BLaER1 (cell line): Measurements from ENCODE around the gene SND1.

ENCODE experiments used
- H3K27ac ChIP-seq: shearing (Covaris generic); formaldehyde crosslinking; 2 replicates; pipeline ENCODE4 v1.8.1; 2022
- H3K27me3 ChIP-seq: shearing (Covaris generic); formaldehyde crosslinking; 2 replicates; pipeline ENCODE4 v1.8.1; 2022
- H3K36me3 ChIP-seq: shearing (Covaris generic); formaldehyde crosslinking; 2 replicates; pipeline ENCODE4 v1.8.1; 2022
- H3K4me1 ChIP-seq: shearing (Covaris generic); formaldehyde crosslinking; 2 replicates; pipeline ENCODE4 v1.8.1; 2022
- H3K4me2 ChIP-seq: shearing (Covaris generic); formaldehyde crosslinking; 2 replicates; pipeline ENCODE4 v1.8.1; 2022
- H3K4me3 ChIP-seq: shearing (Covaris generic); formaldehyde crosslinking; 2 replicates; pipeline ENCODE4 v1.8.1; 2022
- H3K9ac ChIP-seq: shearing (Covaris generic); formaldehyde crosslinking; 2 replicates; pipeline ENCODE4 v1.8.1; 2022
- H3K9me3 ChIP-seq: shearing (Covaris generic); formaldehyde crosslinking; 2 replicates; pipeline ENCODE4 v1.8.1; 2022
- H4K20me1 ChIP-seq: shearing (Covaris generic); formaldehyde crosslinking; 2 replicates; pipeline ENCODE4 v1.8.1; 2022
- Cebpa-rat ChIP-seq: shearing (Covaris generic); IDR thresholded peaks from 2 replicates; pipeline ENCODE4 v1.8.1; 2022

Gene SND1

DNA sequence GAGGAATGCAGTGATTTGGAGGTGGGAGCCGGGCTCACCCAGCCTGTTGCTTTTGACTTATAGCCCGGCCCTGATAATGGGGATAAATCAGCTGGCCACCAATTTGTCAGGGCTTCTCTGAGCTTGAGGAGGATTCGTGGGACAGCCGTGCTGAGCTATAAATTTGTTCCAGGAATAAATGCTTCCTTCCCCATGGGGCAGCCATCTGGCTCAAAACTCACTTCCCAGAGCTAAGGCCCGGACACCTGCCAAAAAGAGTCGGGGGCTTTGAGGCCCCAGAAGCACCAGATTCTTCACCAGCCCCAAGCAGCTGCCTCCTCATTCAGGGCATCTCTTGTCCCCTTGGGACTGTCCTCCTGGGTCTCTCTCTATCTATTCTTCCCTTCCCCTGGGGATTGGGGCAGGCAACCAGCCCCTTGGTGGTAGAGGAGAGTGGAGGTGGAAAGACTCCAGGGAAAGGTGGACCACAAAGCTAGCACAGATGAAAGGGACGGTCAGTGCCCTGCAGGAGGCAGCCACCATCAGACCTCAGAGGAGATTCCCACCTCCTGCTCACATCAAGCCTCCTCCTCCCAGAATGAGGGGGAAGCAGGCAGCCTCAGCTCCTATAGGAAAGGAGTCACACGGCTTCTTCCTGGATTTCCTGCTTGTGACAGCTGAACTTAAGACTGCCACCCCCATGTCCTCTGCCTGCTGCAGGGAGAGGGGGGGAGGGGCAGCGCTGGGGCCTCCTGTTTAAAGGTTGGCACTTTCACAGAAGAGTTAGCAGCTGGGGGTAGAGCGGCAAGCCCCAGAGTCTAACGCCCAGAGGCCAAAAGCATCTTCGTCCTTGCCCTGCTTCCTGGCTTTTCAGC, 423.5 kb downstream of the SND1 start:
- Histone ChIP-seq H3K27me3 (no peaks in the 10 kb centered on the region), H4K20me1 (peaks cover 33% of the 10 kb centered on the region), H3K4me1 (peaks cover 63% of the 10 kb centered on the region), H3K36me3 (peaks cover 50% of the 10 kb centered on the region), H3K4me2 (peak overlapping the region; percentile 81), H3K4me3 (no peak overlapping the region), H3K27ac (peak overlapping the region; percentile 52), H3K9ac (peak overlapping the region; percentile 12; the same call in 1 of the 2 replicates), H3K9me3 (no peaks in the 10 kb centered on the region)
- TF ChIP-seq Cebpa-rat: no peak

DNA sequence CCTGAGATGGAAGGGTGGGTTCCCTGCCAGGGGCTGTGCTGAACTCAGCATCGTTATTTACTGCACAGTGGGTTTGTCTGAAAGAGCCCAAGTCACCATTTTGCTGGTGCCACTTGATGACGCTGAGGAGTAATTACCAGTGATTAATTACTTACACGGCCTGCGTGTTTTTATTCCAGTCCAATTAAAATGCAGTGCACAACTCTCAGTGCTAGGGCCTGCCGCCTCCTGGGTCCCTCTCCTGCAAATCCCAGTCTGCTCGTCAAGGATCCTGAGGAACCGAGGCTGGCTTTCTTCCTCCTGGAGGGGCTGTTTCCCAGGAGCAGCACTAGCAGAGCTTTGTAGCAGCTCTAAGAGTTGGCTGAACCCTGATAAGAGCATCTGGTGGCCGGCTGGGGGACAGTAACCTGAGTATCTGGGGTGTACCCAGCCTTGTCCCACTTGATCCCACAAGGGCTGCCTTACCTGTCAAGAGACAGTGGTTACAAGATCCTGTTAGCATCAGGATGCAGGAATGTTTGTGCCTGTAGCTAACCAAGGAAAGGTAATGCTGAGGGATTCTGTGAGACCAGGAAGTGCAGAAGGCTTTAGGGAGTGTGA, 424.3 kb downstream of the SND1 start:
- Histone ChIP-seq H3K27me3 (no peaks in the 10 kb centered on the region), H3K4me2 (peak overlapping the region; percentile 81), H3K4me1 (peaks cover 72% of the 10 kb centered on the region), H3K27ac (peak overlapping the region; percentile 31), H3K9ac (no peak overlapping the region; the same call in 1 of the 2 replicates), H4K20me1 (peaks cover 33% of the 10 kb centered on the region), H3K36me3 (peaks cover 58% of the 10 kb centered on the region), H3K4me3 (no peak overlapping the region), H3K9me3 (no peaks in the 10 kb centered on the region)
- TF ChIP-seq Cebpa-rat: no peak

DNA sequence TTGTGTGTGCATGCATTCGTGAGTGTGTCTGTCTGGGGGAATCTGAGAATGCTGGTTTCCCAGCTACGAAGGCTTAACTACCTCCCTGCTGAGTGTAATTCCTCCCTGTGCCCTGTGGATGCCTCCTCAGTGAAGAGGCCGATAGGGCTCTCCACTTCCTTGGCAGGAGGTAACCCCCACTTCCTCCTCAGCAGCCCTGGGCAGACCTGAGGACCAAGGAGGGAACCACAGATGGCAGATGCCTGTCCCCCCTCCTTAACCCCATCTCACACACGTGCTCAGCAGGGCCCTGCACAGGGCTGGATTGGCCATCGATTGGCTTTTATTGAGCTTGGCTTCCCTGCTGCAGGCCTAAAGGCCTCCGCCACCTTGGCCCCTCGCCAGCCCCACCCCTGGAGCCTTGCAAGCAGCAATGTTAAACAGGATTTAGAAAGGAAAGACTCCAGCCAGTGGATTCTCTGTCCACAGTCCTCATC, 424.8 kb downstream of the SND1 start:
- no peak overlapping the region for H3K4me3 ChIP-seq
- TF ChIP-seq Cebpa-rat: no peak
- H3K27ac ChIP-seq: peak overlapping the region; percentile 31
- H4K20me1 ChIP-seq: peaks cover 36% of the 10 kb centered on the region
- H3K4me1 ChIP-seq: peaks cover 77% of the 10 kb centered on the region
- H3K27me3 ChIP-seq: no peaks in the 10 kb centered on the region
- H3K36me3 ChIP-seq: peaks cover 59% of the 10 kb centered on the region
- H3K9ac ChIP-seq: no peak overlapping the region
- H3K9me3 ChIP-seq: no peaks in the 10 kb centered on the region
- H3K4me2 ChIP-seq: peak overlapping the region; percentile 81

DNA sequence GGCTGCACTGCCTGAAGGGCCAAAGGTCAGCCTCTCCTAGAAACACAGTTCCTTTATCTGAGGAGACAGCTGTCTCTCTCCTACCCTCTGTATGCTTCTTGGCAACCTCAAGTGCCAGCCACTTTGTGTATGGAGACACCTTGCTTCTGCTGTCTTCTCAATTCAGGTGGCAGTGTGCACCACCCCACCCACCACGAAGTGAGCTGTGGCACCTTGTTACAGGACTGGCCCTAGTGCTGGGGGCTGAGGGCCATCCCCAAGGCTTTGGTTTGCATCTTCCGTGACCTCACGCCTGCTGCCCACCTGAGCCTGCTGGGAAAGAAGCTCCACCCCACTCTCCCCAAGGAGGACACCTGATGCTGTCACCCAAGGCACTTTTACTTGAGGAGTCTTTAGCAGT, 426.3 kb downstream of the SND1 start:
- Histone ChIP-seq H3K27me3 (no peaks in the 10 kb centered on the region), H3K9ac (no peak overlapping the region), H3K36me3 (peaks cover 62% of the 10 kb centered on the region), H3K4me2 (no peak overlapping the region), H3K27ac (no peak overlapping the region), H4K20me1 (peaks cover 50% of the 10 kb centered on the region), H3K4me3 (no peak overlapping the region), H3K9me3 (no peaks in the 10 kb centered on the region), H3K4me1 (peaks cover 83% of the 10 kb centered on the region)
- TF ChIP-seq Cebpa-rat: no peak

DNA sequence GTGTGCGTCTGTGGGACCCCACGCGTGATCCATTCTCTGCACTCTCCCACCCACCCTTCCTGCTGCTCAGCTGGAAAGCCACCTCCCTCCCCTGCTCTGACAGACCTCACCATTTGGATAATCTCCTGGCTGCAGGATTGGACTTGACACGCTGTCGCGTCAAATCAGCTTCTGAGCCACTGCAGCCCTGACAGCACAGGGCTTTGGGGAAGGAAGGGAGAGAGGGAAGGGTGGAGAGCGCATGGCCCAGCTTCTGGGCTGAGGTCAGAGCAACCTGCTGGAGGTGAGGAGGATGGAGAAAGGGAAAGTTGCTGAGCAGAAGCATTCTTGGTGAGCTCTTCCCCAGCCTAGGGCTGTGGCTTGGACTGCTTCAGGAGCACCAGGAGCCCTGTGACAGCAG, 428.2 kb downstream of the SND1 start:
- Histone ChIP-seq H3K36me3 (peaks cover 80% of the 10 kb centered on the region), H3K4me2 (no peak overlapping the region), H3K4me1 (peaks cover 72% of the 10 kb centered on the region), H3K9me3 (no peaks in the 10 kb centered on the region), H3K9ac (no peak overlapping the region), H3K27me3 (no peaks in the 10 kb centered on the region), H3K27ac (no peak overlapping the region), H3K4me3 (no peak overlapping the region), H4K20me1 (peaks cover 39% of the 10 kb centered on the region)
- TF ChIP-seq Cebpa-rat: no peak

DNA sequence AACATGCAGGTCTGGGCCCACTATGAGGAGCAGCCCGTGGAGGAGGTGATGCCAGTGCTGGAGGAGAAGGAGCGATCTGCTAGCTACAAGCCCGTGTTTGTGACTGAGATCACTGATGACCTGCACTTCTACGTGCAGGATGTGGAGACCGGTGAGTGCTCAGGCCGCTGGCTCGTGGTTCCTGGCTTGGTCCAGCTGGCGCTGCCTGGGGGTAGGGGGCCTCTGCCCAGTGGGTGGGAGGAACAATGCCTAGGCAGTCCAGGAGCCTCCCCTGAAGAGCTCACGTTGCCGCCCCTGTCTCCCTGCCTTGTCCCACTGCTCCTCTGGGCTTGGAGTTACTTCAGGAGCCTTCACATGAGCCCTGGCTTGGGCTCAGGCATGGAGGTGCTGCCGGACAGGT, 429.4 kb downstream of the SND1 start:
- peak overlapping the region; percentile 89 for H3K4me2 ChIP-seq
- H3K4me1 ChIP-seq: peaks cover 60% of the 10 kb centered on the region
- no peaks in the 10 kb centered on the region for H3K9me3 ChIP-seq
- peak overlapping the region; percentile 68 for H3K27ac ChIP-seq
- H3K9ac ChIP-seq: 0 out of 2 replicates have a peak overlapping the region, but pooled peaks have one; percentile 21
- no peak for TF ChIP-seq Cebpa-rat
- no peaks in the 10 kb centered on the region for H3K27me3 ChIP-seq
- H4K20me1 ChIP-seq: peaks cover 27% of the 10 kb centered on the region
- H3K36me3 ChIP-seq: peaks cover 92% of the 10 kb centered on the region
- no peak overlapping the region for H3K4me3 ChIP-seq

DNA sequence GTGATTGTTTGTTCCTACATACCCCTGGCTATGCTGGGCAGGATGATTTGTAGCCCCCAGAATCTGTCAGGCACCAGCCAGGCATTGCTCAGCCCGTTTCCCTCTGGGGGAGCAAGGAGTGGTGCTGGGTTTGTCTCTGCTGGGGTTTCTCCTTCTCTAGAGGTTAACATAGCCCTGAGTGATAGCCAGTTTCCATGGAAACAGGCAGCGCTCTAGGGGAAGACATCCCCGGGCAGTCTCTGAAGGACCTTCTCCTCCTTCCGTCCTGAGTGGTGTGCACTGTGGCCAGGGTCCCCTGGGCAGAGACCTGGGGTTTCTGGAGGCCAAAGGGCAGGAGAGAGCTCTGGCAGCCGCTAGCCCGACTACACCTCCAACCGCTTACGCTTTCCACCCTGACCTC, 429.8 kb downstream of the SND1 start:
- Histone ChIP-seq H3K4me3 (no peak overlapping the region), H3K27me3 (no peaks in the 10 kb centered on the region), H4K20me1 (peaks cover 25% of the 10 kb centered on the region), H3K4me1 (peaks cover 56% of the 10 kb centered on the region), H3K4me2 (peak overlapping the region; percentile 89), H3K9me3 (no peaks in the 10 kb centered on the region), H3K9ac (peak overlapping the region; percentile 45; the same call in 1 of the 2 replicates), H3K36me3 (peaks cover 92% of the 10 kb centered on the region), H3K27ac (peak overlapping the region; percentile 68)
- no peak for TF ChIP-seq Cebpa-rat

DNA sequence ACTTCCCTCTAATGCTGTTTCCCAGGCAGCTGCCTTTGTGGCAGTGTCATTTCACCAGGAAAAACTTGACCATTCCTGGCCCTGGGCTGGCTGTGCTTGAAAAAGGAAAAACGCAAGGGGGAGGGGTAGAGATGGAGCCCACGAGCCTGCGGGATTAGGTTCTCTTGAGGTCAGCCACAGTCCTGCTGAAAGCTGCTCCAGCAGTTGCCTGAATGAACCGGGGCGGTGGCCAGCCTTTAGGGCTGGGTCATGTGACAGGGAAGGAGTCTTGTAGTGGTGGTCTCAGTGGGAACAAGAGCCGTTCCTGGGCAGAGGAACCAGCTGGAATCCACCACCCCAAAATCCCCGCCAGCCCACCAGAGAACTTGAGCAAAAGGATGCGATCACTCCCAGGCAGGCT, 430.4 kb downstream of the SND1 start:
- Histone ChIP-seq H3K9me3 (no peaks in the 10 kb centered on the region), H3K4me2 (peak overlapping the region; percentile 89), H3K9ac (peak overlapping the region; percentile 45; the same call in 1 of the 2 replicates), H3K27ac (peak overlapping the region; percentile 68), H3K4me3 (no peak overlapping the region), H3K27me3 (no peaks in the 10 kb centered on the region), H4K20me1 (peaks cover 25% of the 10 kb centered on the region), H3K36me3 (peaks cover 92% of the 10 kb centered on the region), H3K4me1 (peaks cover 50% of the 10 kb centered on the region)
- no peak for TF ChIP-seq Cebpa-rat

DNA sequence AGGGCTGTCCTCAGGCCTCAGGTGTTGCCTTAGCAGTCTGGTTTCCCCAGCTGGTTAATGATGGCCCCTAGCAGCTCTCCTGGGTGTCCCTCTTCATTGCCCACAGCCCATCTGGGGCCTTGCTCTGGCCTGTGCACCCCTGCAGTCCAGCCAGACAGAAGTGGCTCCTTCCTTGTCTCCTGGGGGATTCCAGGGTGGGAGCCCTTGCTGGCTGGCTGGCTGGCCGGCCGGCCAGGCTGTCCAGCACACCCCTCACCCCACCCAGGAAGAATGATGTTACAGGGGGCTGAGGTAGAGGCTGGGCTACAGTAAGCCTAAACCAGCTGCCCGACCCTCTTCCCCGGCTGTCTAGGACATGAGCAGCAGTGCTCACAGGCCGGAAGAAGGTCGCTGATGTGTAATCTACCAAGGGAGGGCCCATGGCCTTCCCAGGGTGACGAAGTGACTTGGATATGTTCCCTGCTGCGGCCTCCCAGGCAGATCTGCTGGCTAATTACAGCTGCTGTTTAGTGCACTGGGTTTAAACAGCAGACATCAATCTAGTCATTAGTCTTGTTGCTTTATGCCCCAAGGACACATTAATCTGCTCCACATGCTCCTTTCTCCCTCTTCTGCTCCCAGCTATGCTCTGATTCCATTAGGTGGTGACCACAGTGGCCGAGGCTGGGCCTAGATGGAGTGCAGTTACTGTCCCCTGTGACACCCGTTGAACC, 433.1 kb downstream of the SND1 start:
- no peaks in the 10 kb centered on the region for H3K27me3 ChIP-seq
- H3K9ac ChIP-seq: no peak overlapping the region
- H3K9me3 ChIP-seq: no peaks in the 10 kb centered on the region
- peaks cover 40% of the 10 kb centered on the region for H3K4me1 ChIP-seq
- peaks cover 25% of the 10 kb centered on the region for H4K20me1 ChIP-seq
- H3K4me3 ChIP-seq: no peak overlapping the region
- H3K27ac ChIP-seq: no peak overlapping the region
- H3K4me2 ChIP-seq: no peak overlapping the region
- TF ChIP-seq Cebpa-rat: no peak
- H3K36me3 ChIP-seq: peaks cover 92% of the 10 kb centered on the region

DNA sequence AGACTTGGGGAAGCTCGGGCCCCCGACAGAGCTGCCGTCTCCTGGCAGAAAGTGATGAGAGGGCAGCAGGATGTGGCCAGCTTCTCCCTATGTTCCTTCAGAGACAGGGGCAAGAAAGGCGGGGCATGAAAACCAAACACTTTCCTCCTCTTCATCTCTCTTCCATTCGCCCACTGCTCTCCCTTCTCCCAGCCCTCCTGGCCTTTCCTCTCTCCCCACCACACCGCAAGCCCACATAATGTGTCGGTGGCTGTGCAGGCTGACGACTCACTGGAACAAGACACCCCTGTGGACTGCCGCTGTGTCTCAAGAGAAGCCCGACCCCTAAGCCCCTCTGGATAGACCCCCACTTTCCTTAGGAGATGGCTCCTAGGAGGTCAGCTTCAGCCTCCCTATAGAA, 438.5 kb downstream of the SND1 start:
- no peak for TF ChIP-seq Cebpa-rat
- H3K9ac ChIP-seq: no peak overlapping the region
- H3K36me3 ChIP-seq: peaks cover 100% of the 10 kb centered on the region
- H3K27ac ChIP-seq: no peak overlapping the region
- H4K20me1 ChIP-seq: no peaks in the 10 kb centered on the region
- no peaks in the 10 kb centered on the region for H3K27me3 ChIP-seq
- no peak overlapping the region for H3K4me2 ChIP-seq
- no peaks in the 10 kb centered on the region for H3K9me3 ChIP-seq
- no peak overlapping the region for H3K4me3 ChIP-seq
- H3K4me1 ChIP-seq: peaks cover 14% of the 10 kb centered on the region; the same call in 1 of the 2 replicates
